Forelimb muscle (tissue), 1 donor: Measurements from ENCODE around the gene ELF2. TPM values are rescaled to one million over a fixed set of nuclear protein-coding genes. Genes with fewer than 3 reads are reported as not detected.
"Not testable (repeated sequence)": the region's sequence is repeated elsewhere in the genome, so short reads cannot be mapped to it uniquely, and the experiment has no call there.

Experiments
- DNase-seq: peaks from one replicate; pipeline ENCODE4 v3.0.0-alpha.2; 2013; ENCODE audit warnings: low read depth
- polyA plus RNA-seq: library from polyadenylated mRNA; unstranded; fragments of 120-200 nt; gene quantifications from one replicate; pipeline ENCODE4 v1.2.1, GENCODE V29; 2013; ENCODE audit not compliant: insufficient read length

Gene ELF2
- 45.7 TPM for polyA plus RNA-seq

GRCh38 chr4:139177049-139177868 lies at the start of gene ELF2:
TSS of gene ELF2 (minus strand) at chr4:139177218. CDS start at chr4:139137701, 39,517 bp downstream.
- DNase-seq, result no peak

GRCh38 chr4:139223682-139224317 lies 46.8 kb upstream of the ELF2 start:
- DNase-seq, result no peak

GRCh38 chr4:139222215-139222614 lies 45.2 kb upstream of the ELF2 start:
- no peak for DNase-seq

- DNase-seq, result no peak
Measured at GRCh38 chr4:139221687-139222086, 44.7 kb upstream of the ELF2 start.

GRCh38 chr4:139219450-139220055 lies 42.5 kb upstream of the ELF2 start:
- DNase-seq, result no peak

- DNase-seq, result no peak
Measured at GRCh38 chr4:139214039-139214534, 37.1 kb upstream of the ELF2 start.

- DNase-seq, result not testable (repeated sequence)
Measured at GRCh38 chr4:139213633-139214032, 36.6 kb upstream of the ELF2 start.

GRCh38 chr4:139212900-139213299 lies 35.9 kb upstream of the ELF2 start:
- DNase-seq, result no peak

GRCh38 chr4:139210486-139210885 lies 33.5 kb upstream of the ELF2 start:
- DNase-seq, result no peak

- no peak for DNase-seq
Measured at GRCh38 chr4:139209470-139210063, 32.5 kb upstream of the ELF2 start.

GRCh38 chr4:139208404-139208945 lies 31.5 kb upstream of the ELF2 start:
- no peak for DNase-seq

- DNase-seq, result no peak
Measured at GRCh38 chr4:139207873-139208403, 30.9 kb upstream of the ELF2 start.

- DNase-seq, result no peak
Measured at GRCh38 chr4:139207247-139207646, 30.2 kb upstream of the ELF2 start.

- no peak for DNase-seq
Measured at GRCh38 chr4:139202991-139203390, 26.0 kb upstream of the ELF2 start.

GRCh38 chr4:139200506-139200905 lies 23.5 kb upstream of the ELF2 start:
- no peak for DNase-seq

- no peak for DNase-seq
Measured at GRCh38 chr4:139200102-139200501, 23.1 kb upstream of the ELF2 start.

GRCh38 chr4:139197214-139197613 lies 20.2 kb upstream of the ELF2 start:
- DNase-seq, result not testable (repeated sequence)

- DNase-seq, result no peak
Measured at GRCh38 chr4:139196462-139196861, 19.4 kb upstream of the ELF2 start.

- no peak for DNase-seq
Measured at GRCh38 chr4:139191373-139191772, 14.4 kb upstream of the ELF2 start.

GRCh38 chr4:139189972-139190371 lies 13.0 kb upstream of the ELF2 start:
- no peak for DNase-seq

- no peak for DNase-seq
Measured at GRCh38 chr4:139189417-139189749, 12.4 kb upstream of the ELF2 start.
